NCI-H2227 (cell line): Measurements from ENCODE around the gene BTAF1.
"Not testable (repeated sequence)": the region's sequence is repeated elsewhere in the genome, so short reads cannot be mapped to it uniquely, and the experiment has no call there.

Source experiments
- DNase-seq: peaks from one replicate; lab custom pipeline; 2025; ENCODE audit not compliant: unreplicated experiment; lab: John Stamatoyannopoulos, UW

BTAF1 gene

DNA sequence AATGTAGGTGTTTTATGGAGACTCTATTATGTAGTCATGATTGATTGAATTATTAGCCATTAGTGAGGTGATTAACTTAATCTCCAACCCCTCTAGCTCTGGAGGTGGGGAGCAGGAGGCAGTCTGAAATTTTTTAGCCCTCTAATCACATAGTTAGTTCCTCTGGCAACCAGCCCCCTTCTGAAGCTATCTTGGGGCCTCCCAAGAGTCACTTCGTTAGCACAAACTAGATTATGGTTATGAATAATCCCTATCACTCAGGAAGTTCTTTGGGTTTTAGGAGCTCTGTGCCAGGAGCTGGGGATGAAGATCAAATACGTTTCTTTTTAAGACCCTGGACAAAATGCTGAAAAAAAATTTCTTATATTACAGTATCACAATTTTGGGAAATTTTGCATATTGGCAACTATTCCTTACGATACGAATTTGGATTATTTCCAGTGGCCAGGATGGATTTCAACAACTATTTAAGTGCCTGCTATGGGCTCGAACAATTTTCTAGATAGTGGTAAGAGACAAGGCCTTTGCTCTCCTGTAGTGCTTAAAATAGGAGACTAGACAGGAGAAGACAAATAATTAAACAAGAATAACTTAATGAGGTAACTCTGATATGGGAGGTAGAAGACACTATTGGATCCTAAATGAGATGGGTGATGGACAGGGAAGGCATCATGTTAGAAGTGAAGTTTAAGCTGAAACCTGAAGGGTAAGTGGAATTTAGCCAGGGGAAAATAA is 52.9 kb downstream of the BTAF1 start:
- DNase-seq, result no peak

DNA sequence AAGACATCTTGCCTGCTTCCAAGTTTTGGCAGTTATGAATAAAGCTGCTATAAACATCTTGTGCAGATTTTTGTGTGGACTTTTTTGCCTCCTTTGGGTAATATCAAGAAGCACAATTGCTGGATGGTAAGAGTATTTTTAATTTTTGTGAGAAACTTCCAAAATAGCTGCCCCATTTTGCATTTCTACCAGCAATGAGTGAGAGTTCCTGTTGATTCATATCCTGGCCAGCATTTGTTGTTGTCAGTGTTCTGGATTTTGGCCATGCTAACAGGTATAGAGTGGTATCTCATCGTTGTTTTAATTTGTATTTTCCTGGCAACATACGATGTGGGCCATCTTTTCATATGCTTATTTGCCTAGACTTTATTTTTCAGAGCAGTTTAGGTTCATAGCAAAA is 53.9 kb downstream of the BTAF1 start:
- DNase-seq, result no peak

DNA sequence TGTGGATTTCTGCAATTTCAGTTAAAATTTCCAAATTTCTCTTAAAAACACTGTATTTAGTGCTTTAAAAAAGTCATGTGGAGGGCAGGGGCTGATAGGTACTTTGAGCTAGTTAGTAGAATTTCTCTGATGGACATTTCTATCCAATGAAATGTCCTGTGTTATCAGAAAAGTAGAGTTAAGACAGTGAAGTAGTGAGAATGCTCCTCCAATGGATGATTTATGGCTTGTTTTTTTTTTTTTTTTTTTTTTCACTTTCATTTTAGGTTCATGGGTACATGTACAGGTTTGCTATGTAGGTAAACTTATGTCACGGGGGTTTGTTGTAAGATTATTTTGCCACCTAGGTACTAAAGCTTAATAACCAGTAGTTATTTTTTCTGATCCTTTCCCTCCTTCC is 55.0 kb downstream of the BTAF1 start:
- DNase-seq, result no peak

DNA sequence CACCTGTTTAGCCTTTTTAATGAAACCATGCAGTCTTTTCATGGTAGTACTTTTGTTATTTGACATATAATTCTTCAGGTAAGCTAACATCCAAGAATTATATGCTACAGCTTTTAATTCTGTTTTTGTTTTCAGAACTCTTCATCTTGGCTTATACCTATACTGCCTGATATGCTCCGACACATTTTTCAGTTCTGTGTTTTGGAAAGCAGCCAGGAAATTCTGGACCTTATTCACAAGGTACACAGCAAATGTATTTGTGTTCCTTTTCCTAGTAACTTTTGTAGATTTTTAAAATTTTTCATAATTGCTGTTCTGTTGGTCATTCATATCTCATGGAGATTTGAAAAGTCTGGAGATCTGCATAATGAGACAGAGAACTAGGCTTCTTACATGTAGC is 56.7 kb downstream of the BTAF1 start:
- no peak for DNase-seq

DNA sequence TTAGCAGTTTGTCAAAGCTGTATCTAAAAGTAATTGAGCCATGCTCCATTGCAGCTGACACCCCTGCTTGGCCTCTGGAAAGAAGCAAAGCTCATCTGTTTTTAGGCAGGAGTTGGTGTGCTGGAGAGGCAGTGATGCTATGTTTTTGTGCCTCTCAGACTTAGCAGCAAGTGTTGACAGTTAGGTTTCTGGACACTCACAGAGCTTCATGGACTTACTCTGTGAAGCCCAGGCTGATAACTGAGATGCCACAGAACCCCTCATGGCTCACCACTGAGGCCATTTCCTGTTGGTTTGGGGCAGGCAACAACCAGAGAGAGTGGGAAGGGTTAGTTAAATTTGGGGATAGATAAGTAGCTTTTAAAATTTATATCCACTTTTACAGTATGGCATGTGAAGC is 59.8 kb downstream of the BTAF1 start:
- no peak for DNase-seq

DNA sequence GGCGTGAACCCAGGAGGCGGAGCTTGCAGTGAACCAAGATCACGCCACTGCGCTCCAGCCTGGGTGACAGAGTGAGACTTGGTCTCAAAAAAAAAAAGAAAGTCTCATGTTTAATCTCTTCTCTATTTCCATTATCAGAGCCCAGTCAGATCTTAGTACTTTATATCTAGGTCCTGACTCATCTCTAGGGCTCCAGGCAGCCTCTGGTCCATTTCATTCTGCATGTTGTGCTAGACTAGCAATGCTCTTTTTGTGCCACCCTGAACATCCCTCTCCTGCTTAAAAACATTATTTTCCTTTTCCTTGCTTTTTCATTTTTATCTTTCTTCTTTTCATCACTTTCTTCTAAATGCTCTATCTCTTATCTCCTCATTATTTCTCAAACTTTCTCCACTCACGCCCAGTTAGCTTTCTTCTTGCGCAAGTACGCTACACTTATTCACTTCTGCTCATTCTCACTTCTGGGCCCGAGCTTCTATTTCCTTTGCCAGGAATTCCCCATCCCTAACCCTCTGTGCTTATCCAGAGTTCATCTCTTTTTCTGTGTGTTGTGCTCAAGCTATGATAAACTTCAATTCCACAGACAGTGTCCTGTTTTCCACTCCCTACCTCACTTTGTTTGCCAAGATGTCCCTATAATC is 63.9 kb downstream of the BTAF1 start:
- no peak for DNase-seq

DNA sequence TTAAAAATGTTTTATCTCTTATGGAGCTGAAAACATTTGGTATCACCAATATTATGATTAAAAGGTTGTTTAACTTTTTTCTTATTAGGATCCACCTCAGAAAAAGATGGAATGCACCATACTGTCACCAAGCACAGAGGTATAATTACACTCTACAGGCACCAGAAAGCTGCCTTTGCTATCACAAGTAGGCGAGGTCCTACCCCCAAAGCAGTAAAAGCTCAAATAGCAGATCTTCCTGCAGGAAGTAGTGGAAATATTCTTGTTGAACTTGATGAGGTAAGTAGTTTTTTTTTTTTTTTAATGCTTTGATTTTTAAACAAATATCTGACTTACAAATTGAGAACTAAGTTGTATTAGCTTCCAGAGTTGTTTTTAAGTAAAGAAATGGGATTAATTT is 68.5 kb downstream of the BTAF1 start:
- no peak for DNase-seq

DNA sequence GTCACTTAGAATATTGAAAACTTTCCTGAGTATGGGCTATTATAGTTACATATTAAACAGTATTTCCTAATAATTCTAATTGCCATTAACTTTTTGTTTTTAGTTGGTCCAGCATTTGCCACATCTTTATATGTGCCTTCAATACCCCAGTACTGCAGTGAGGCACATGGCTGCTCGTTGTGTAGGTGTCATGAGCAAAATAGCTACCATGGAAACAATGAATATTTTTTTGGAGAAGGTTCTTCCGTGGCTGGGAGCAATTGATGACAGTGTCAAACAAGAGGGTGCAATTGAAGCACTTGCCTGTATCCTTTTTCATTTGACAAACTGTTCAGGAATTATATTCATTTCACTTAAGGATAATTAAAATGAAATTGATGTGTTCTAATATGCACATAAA is 72.7 kb downstream of the BTAF1 start:
- no peak for DNase-seq

DNA sequence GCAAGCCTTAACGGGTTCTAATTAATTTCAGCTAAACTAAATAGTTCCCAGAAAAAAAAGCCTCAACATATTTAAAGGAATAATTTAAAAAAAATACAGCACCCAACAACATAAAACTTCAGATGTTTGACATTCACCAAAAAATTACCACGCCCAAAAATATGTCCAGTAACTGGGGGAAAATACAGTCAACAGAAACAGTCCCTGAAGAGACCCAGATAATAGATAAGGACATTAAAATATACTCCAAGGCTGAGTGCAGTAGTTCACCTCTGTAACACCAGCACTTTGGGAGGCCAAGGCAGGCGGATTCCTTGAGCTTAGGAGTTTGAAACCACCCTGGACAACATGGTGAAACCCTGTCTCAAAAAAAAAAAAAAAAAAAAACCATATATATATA is 78.0 kb downstream of the BTAF1 start:
- DNase-seq, result no peak

DNA sequence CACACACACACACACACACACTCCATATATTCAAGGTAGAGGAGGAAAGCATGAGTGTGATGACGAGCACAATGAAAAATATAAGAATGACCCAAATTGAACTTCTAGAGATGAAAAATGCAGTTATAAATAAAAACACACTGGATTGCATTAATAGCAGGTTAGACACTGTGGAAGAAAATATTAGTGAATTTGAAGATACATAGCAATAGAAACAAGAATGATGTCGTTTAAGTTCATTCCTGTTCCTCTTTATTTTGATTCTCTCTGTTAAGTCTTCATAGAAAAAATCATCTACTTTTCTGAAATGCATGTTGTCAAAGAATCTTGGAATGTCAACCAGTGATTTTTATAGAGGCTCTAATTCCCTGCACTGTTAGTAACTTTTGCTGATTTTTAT is 78.4 kb downstream of the BTAF1 start:
- DNase-seq, result no peak

DNA sequence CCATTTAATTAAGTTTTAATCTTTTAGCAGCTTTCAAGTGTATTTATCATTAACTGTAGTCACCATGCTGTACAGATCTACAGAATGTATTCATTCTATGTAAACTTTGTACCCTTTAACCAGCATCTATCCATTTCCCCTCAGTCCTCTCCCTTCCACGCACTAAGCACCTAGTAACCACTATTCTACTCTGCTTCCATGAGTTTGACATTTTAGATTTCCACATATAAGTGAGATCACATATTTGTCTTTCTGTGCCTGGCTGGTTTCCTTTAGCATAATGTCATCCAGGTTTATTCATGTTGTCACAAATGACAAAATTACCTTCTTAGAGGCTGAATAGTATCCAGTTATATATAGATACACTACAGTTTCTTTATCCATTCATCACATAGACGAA is 79.7 kb downstream of the BTAF1 start:
- DNase-seq, result no peak

DNA sequence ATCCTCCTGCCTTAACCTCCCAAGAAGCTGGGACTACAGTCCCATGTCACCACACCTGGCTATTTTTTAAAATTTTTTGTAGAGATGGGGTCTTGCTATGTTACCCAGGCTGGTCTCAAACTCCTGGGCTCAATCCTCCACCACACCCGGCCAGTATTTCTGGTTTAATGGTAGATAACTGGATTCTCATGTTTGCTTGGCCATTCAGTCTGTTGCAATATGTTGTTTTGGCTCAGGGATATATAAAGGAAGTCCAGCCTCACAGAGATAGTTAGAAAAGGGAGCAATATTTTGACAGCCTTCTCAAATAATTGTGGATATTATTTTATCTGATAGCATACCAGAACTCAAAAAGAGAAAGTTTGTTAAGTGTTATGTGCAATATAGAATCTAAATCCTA is 82.4 kb downstream of the BTAF1 start:
- no peak for DNase-seq

DNA sequence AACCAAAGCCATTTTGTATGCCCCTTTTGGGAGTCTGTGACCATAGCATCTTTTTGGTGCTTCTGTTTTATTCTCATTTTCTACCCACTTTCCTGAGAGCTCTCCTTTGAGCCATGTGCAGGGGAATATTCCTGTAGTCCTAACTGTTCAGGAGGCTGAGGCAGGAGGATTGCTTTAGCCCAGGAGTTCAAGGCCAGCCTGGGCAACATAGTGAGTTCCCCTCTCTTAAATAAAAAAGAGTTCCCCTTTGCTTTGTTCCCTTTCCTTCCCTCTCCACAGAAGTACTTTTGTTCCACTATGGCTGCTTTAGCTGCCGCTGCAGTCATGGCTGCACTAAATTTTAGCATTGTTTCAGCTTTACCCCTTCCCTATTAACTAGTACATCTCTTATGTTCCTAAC is 85.9 kb downstream of the BTAF1 start:
- DNase-seq, result no peak

DNA sequence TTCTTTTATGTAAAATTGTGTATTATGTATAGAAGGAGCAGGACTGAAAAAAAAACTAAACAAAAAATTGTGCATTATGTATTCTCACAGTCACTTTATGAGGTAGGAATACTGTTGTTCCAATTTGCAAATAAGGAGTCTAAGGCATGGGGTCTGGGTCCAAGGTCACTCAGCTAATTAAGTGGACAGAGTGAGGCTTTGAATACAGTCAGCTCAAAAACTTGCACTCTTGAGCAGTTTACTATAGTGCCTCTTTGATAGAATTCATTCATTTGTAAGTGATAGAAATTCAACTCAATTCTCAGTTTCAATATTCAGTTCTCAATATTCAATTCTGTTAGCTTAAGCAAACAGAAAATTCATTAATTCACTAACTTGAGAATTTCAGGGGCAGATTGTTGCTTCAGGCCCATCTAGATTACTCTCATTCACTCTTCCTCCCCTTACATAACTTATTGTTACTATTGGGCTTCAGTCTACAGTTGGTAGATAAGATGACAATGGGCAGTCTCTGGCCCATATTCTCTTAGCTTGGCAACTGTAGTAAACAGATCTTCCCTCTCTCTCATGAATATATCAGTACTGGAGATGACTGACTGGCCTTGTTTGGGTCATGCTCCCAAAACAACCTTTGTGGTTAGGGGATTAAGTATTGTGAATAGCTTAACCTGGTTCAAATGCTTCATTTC is 86.6 kb downstream of the BTAF1 start:
- DNase-seq, result no peak

DNA sequence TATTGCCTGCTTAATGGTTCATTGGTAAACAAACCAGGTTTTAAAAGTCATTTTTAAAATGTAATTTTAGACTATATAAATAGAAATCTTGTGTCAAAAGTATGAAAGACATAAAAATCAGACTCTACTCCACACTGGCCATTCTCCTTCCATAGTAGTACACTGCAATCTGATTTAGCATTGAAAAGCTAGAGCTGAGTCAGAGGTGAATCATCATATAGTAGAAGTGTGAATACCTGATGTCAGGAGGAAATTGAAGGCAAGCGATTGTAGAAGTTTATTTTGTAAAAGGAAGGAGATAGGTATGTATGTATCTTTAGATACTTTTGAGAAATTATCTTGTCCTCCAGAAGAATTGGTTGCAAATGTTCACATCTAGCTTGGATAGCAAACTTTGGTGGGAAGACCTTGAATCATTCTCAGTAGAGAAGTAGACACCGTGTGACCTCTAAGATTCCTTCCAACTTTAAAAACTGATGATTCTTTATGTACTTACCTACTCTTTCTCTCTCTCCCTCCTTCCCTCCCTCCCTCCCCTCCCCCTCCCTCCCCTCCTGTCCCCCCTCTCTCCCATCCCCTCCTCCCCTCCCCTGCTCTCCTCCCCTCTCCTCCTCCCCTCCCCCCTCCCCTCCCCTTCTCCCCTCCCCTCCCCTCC is 88.1 kb downstream of the BTAF1 start:
- no peak for DNase-seq

DNA sequence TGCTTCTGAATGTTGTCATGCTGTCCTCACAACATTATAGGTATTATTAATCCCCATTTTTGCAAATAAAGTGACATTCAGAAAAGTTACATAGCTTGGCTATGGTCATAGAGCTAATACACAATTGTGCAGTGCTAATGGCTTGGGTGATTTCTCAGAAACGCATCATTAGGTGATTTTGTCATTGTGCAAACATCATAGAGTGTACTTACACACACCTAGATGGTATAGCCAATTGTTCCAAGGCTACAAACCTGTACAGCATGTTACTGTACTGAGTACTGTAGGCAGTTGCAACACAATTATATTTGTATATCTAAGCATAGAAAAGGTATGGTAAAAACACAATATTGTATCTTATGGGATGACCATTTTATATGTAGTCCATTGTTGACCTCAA is 91.0 kb downstream of the BTAF1 start:
- no peak for DNase-seq

DNA sequence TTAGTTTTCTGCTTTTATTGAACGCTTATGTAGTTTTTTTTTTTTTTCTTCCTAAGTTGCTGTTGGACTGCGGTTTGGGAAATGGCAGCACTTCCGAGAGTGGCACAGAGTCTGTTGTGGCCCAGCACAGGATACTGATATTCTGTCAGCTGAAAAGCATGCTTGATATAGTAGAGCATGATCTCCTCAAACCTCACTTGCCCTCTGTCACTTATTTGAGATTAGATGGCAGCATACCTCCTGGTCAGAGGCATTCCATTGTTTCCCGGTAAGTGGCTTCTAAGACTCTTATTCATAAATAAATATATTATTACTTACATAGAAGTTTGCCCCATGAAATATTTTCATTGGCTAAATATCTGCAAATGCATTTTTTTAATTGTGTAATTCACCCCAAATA is 101.1 kb downstream of the BTAF1 start:
- DNase-seq, result no peak

DNA sequence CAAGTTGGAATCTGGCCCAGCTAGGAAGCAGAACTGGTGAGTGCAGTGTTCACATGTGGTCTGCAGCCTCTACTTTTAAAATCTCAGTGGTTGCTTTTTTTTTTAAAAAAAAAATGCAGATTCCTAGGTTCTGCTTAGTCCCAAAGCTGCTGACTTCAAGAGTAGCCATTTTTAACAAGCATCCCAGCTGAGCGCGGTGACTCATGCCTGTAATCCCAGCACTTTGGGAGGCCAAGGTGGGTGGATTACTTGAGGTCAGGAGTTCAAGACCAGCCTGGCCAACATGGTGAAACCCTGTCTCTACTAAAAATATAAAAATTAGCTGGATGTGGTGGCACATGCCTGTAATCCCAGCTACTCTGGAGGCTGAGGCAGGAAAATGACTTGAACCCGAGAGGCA is 101.8 kb downstream of the BTAF1 start:
- not testable (repeated sequence) for DNase-seq

DNA sequence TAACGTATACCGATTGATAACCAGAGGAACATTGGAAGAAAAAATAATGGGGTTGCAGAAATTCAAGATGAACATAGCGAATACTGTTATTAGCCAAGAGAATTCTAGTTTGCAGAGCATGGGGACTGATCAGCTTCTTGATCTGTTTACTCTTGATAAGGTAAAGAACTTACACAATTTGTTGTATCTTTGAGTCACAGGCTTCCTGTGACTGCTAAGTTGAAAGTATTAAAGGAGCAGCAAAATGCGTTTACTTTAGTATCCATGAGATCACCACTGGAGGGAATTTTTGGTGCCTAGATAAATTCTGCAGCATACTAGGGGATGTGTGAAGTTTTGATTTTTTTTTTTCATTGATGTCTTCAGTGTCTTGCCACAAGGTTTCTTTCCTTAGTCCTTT is 103.6 kb downstream of the BTAF1 start:
- DNase-seq, result no peak

DNA sequence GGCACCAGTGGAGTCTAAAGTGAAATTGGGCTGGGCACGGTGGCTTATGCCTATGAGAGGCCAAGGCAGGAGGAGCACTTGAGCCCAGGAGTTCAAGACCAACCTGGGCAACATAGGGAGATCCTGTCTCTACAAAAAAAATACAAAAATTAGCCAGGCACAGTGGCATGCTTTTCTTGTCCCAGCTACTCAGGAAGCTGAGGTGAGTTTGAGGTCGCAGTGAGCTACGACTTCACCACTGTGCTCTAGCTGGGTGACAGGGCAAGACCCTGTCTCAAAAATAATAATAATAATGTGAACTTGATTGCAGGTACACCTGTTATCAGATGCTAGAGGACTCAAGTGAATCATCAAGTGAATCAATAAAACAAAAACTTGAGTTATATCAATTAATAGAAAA is 108.0 kb downstream of the BTAF1 start:
- DNase-seq, result no peak

DNA sequence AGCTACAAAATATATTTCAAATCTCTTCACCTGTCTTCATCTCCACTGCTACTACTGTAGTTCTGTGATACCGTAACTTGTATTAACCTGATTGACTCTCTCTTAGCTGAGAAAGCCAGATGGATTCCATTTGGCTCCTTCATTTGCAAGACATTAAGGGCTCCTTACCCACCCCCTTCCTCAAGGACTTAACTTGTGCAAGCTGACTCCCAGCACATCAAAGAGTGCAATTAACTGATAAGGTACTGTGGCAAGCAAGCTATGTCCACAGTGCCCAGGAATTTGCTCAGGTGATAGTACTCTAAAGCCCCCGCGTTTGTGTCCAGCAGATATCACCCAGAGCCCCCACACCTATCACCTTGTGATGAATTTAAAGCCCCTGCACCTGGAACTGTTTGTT is 109.5 kb downstream of the BTAF1 start:
- not testable (repeated sequence) for DNase-seq

DNA sequence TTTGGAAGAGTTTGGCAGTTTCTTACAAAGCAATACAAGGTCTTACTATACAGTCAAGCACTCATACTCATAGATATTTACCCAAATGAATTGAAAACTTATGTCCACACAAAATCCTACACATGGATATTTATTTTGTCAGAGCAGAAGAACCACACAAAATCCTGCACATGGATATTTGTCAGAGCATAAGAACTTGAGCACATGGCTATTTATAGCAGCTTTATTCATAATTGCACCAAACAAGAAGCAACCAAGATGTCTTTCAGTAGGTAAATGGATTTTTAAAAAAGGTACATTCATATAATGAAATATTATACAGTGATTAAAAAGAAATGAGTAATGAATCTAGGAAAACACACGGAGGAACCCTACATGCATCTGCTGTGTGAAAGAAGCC is 115.4 kb downstream of the BTAF1 start:
- no peak for DNase-seq
